ENCODE data around the gene GNAQ. TPM values are rescaled to one million over a fixed set of nuclear protein-coding genes. Genes with fewer than 3 reads are reported as not detected.

Gene GNAQ
- total and polyA plus RNA-seq, 2 of the 4 experiments (the other 2 are of a cell fraction), result 23.1 to 50.7 TPM

DNA sequence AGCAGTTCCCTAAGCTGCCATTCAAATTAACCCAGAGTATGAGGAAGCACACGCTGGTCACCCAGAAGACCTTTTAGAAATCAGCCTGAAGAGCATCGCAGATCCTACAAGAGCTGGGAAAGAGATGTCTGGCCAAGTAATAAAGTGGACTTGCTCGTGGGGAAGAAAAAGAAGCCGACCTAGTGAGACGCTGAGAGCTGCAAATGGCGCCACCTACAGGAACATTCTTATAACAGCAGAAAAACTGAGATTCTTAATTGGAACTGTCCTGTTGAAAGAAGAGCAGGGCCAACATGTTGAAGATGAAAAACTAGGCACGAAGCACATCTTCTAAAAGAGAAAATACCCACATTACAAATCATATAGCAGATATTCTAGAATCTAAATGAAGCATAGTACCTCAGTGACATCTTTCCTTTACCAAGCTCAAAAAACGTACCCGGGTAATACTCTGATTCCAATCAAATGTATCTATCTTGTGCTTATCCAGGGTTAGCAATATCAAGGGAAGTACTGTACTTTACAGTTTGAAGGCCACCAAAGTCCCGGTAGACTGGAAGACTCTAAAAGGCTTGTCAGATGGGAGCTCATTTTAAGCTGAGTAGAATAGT lies 3.9 kb upstream of the GNAQ start:
- DNase-seq, result peak; percentile 84
- Histone ChIP-seq H2AK5ac (ENCODE audit: low read depth, low read length) (no peak overlapping the region), H3K9me3 (ENCODE audit: control insufficient read depth, insufficient read depth, low read length) (no peaks in the 10 kb centered on the region), H3K9ac (ENCODE audit: low read depth, low read length) (no peak overlapping the region), H2BK5ac (ENCODE audit: low read depth, low read length, poor library complexity, severe bottlenecking) (no peak overlapping the region), H3K4me1 (ENCODE audit: control insufficient read depth, insufficient read depth, low read length) (no peaks in the 10 kb centered on the region), H4K5ac (ENCODE audit: low read depth, low read length) (no peak overlapping the region), H3K27me3 (ENCODE audit: control insufficient read depth, insufficient read depth, low read length) (no peaks in the 10 kb centered on the region), H3K18ac (ENCODE audit: low read depth, low read length) (no peak overlapping the region), H3K4ac (ENCODE audit: low read depth, low read length) (no peak overlapping the region), H3K4me2 (ENCODE audit: low read depth, low read length) (peak overlapping the region; percentile 18), H3K79me1 (ENCODE audit: low read depth in 1 of 2, low read length in 2 of 2) (peaks cover 0 to 3% of the 10 kb centered on the region in 2 experiments; a peak in 2 of 4 replicates), H4K8ac (ENCODE audit: low read depth in 2 of 2, low read length in 2 of 2) (no peak overlapping the region), H2AK9ac (replicated peaks; ENCODE audit: low read depth, low read length, poor library complexity) (no peak overlapping the region), H2BK15ac (ENCODE audit: low read depth, low read length) (no peak overlapping the region), H4K91ac (ENCODE audit: insufficient read depth, low read depth, low read length) (no peak overlapping the region), H2BK20ac (ENCODE audit: low read depth, low read length) (no peak overlapping the region), H3K23ac (ENCODE audit: low read depth, low read length) (no peak overlapping the region), H3K36me3 (ENCODE audit: control insufficient read depth, insufficient read depth, low read length) (no peaks in the 10 kb centered on the region), H3K14ac (replicated peaks; ENCODE audit: low read depth, low read length) (no peak overlapping the region), H3K27ac (ENCODE audit: insufficient read depth, low read length) (no peak overlapping the region), H3K9me1 (ENCODE audit: insufficient read depth, low read length) (no peaks in the 10 kb centered on the region), H3K56ac (ENCODE audit: extremely low read depth, insufficient read depth, low read length) (no peak overlapping the region), H2AFZ (replicated peaks; ENCODE audit: low read length, poor library complexity) (peak overlapping the region; percentile 46), H2BK120ac (ENCODE audit: low read depth, low read length) (no peak overlapping the region), H4K20me1 (ENCODE audit: insufficient read depth, low read length) (0 out of 2 replicates have a peak, but pooled peaks cover 2% of the 10 kb centered on the region), H3K4me3 (ENCODE audit: insufficient read depth, low read depth, low read length) (no peak overlapping the region)
- no TSS peak for BruUV-seq (replicated peaks)
- intact Hi-C loops (cut with micrococcal nuclease), result loop anchor here (1.0 to 10.0 kb wide), 9 partner anchors 58 to 741 kb away; no protein-coding TSS in a partner anchor
- no peak; the same call in 1 of the 2 replicates for ATAC-seq (ENCODE audit: low read depth)
- ChIA-PET CTCF (interaction anchor here (0.6 to 2.7 kb wide), 24 partner anchors 9 to 868 kb away, joined by 3 to 17 read pairs (median 4); no protein-coding TSS in a partner anchor), POLR2A (ENCODE audit: unreplicated experiment) (interaction anchor here (0.5 kb wide), 1 partner anchor 96 kb away, joined by 3 read pairs; no protein-coding TSS in a partner anchor)
- in situ Hi-C loops (cut with MboI; ENCODE audit: low sequenced_read_pairs), result loop anchor here (10.0 kb wide), 2 partner anchors 601 to 861 kb away; partner anchors contain the start of gene VPS13A
- no CpG with 5 or more reads among the region's 10 CpGs for WGBS, 2 experiments (ENCODE audit: extremely low coverage in 2 of 2, insufficient read length in 1 of 2)
- dilution Hi-C loops (cut with HindIII; ENCODE audit: low sequenced_read_pairs, unreplicated experiment), result no loop called here
- TF ChIP-seq, protein P1, sequence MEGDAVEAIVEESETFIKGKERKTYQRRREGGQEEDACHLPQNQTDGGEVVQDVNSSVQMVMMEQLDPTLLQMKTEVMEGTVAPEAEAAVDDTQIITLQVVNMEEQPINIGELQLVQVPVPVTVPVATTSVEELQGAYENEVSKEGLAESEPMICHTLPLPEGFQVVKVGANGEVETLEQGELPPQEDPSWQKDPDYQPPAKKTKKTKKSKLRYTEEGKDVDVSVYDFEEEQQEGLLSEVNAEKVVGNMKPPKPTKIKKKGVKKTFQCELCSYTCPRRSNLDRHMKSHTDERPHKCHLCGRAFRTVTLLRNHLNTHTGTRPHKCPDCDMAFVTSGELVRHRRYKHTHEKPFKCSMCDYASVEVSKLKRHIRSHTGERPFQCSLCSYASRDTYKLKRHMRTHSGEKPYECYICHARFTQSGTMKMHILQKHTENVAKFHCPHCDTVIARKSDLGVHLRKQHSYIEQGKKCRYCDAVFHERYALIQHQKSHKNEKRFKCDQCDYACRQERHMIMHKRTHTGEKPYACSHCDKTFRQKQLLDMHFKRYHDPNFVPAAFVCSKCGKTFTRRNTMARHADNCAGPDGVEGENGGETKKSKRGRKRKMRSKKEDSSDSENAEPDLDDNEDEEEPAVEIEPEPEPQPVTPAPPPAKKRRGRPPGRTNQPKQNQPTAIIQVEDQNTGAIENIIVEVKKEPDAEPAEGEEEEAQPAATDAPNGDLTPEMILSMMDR (conservative IDR thresholded peaks at IDR 0.05; ENCODE audit: low read depth, low read length), result peak; percentile 90
- TF ChIP-seq RFX5 (IDR thresholded peaks at IDR 0.05; ENCODE audit: low read depth, low read length) (no peak), RAD21 (IDR thresholded peaks at IDR 0.05; ENCODE audit: low read length) (peak; percentile 93), MAFK (IDR thresholded peaks at IDR 0.05; ENCODE audit: low read depth, low read length) (no peak), RCOR1 (IDR thresholded peaks at IDR 0.05; ENCODE audit: insufficient replicate concordance, low read length) (no peak), CEBPB (IDR thresholded peaks at IDR 0.05; ENCODE audit: low read depth, low read length) (no peak), MAZ (IDR thresholded peaks at IDR 0.05; ENCODE audit: borderline replicate concordance, low read depth, low read length) (no peak), NFE2L2 (IDR thresholded peaks at IDR 0.05; ENCODE audit: low read depth, low read length) (no peak), FOS (IDR thresholded peaks at IDR 0.05; ENCODE audit: low read depth, low read length) (no peak), CHD1 (IDR thresholded peaks at IDR 0.05; ENCODE audit: low read depth, low read length) (no peak), BHLHE40 (IDR thresholded peaks at IDR 0.05; ENCODE audit: low read depth, low read length) (no peak), POLR2A (IDR thresholded peaks at IDR 0.05; ENCODE audit: low read depth, low read length) (peak; percentile 31; the same call in 1 of the 2 replicates), SMC3 (IDR thresholded peaks at IDR 0.05; ENCODE audit: low read depth, low read length) (peak; percentile 88)
- TF ChIP-seq, protein P2, sequence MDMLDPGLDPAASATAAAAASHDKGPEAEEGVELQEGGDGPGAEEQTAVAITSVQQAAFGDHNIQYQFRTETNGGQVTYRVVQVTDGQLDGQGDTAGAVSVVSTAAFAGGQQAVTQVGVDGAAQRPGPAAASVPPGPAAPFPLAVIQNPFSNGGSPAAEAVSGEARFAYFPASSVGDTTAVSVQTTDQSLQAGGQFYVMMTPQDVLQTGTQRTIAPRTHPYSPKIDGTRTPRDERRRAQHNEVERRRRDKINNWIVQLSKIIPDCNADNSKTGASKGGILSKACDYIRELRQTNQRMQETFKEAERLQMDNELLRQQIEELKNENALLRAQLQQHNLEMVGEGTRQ (IDR thresholded peaks at IDR 0.05; ENCODE audit: low read depth, low read length), result no peak
- TF ChIP-seq, protein P3, sequence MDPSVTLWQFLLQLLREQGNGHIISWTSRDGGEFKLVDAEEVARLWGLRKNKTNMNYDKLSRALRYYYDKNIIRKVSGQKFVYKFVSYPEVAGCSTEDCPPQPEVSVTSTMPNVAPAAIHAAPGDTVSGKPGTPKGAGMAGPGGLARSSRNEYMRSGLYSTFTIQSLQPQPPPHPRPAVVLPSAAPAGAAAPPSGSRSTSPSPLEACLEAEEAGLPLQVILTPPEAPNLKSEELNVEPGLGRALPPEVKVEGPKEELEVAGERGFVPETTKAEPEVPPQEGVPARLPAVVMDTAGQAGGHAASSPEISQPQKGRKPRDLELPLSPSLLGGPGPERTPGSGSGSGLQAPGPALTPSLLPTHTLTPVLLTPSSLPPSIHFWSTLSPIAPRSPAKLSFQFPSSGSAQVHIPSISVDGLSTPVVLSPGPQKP (IDR thresholded peaks at IDR 0.05; ENCODE audit: borderline replicate concordance, low read depth, low read length), result no peak

Data from IMR-90 (cell line).